ENCODE results near the gene NCOA1.

The NCOA1 gene

DNA sequence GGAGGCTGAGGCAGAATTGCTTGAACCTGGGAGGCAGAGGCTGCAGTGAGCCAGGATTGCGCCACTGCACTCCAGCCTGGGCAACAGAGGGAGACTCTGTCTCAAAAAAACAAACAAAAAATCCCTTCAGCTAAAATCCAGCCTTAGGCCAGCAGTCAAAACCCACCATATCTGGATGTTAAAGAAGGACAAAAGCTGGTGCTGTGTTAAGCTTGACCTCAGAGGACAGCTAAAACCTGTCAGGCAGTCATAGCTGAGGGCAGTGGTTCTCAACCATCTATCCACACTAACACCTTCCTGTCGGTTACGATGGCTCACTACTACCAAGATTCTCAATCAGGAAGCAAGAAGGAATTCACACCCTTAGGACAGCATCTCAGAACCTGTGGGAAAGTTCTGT, 292.6 kb downstream of the NCOA1 start:
- TF ChIP-seq, protein P1, sequence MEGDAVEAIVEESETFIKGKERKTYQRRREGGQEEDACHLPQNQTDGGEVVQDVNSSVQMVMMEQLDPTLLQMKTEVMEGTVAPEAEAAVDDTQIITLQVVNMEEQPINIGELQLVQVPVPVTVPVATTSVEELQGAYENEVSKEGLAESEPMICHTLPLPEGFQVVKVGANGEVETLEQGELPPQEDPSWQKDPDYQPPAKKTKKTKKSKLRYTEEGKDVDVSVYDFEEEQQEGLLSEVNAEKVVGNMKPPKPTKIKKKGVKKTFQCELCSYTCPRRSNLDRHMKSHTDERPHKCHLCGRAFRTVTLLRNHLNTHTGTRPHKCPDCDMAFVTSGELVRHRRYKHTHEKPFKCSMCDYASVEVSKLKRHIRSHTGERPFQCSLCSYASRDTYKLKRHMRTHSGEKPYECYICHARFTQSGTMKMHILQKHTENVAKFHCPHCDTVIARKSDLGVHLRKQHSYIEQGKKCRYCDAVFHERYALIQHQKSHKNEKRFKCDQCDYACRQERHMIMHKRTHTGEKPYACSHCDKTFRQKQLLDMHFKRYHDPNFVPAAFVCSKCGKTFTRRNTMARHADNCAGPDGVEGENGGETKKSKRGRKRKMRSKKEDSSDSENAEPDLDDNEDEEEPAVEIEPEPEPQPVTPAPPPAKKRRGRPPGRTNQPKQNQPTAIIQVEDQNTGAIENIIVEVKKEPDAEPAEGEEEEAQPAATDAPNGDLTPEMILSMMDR (IDR thresholded peaks at IDR 0.05; ENCODE audit: poor library complexity, severe bottlenecking) = no peak
- DNase-seq (ENCODE audit: low spot score) = no peak
- Histone ChIP-seq H3K27me3 (ENCODE audit: insufficient read depth, poor library complexity, severe bottlenecking) (no peaks in the 10 kb centered on the region), H3K27ac (ENCODE audit: poor library complexity, severe bottlenecking) (no peak overlapping the region), H3K4me1 (ENCODE audit: insufficient read depth, poor library complexity, severe bottlenecking) (no peaks in the 10 kb centered on the region), H3K36me3 (ENCODE audit: low read depth) (no peaks in the 10 kb centered on the region), H3K9me3 (ENCODE audit: severe bottlenecking) (no peaks in the 10 kb centered on the region), H3K4me3 (ENCODE audit: severe bottlenecking) (no peak overlapping the region)
- no peak for ATAC-seq (ENCODE audit: low read depth)

DNA sequence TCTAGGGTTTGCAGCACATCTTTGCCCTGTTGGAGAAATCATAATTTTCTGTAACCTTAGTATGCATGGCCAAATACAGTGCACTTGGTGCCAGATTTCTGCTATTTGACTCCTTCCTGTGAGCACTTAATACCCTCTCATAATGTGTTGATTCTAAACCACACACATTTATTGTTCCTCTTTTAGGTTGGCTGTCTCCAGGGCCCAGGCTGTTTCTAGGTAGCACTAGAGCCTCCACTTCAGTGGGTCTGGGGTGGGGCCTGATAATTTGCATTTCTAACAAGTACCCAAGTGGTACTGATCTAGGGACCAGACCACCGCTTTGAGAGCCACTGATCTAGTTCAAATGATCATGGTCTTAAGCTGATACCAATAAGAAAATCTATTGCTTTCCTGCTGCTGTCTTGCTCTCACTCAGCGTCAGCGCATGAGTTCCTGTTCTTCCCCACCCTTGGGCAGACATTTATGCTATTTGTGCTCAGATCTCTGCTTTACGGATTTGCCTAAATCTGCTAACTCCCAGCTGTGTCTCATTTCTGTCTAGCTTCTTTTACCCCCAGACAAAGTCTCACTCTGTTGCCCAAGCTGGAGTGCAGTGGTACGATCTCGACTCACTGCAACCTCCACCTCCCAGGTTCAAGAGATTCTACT, 294.7 kb downstream of the NCOA1 start:
- H3K4me1 ChIP-seq (ENCODE audit: insufficient read depth, poor library complexity, severe bottlenecking) = no peaks in the 10 kb centered on the region
- H3K4me3 ChIP-seq (ENCODE audit: severe bottlenecking) = no peak overlapping the region
- H3K27ac ChIP-seq (ENCODE audit: poor library complexity, severe bottlenecking) = no peak overlapping the region
- H3K36me3 ChIP-seq (ENCODE audit: low read depth) = no peaks in the 10 kb centered on the region
- DNase-seq (ENCODE audit: low spot score) (no peak), ATAC-seq (ENCODE audit: low read depth) (no peak)
- H3K27me3 ChIP-seq (ENCODE audit: insufficient read depth, poor library complexity, severe bottlenecking) = no peaks in the 10 kb centered on the region
- H3K9me3 ChIP-seq (ENCODE audit: severe bottlenecking) = no peaks in the 10 kb centered on the region
- TF ChIP-seq, protein P1 (IDR thresholded peaks at IDR 0.05; ENCODE audit: poor library complexity, severe bottlenecking) = no peak

DNA sequence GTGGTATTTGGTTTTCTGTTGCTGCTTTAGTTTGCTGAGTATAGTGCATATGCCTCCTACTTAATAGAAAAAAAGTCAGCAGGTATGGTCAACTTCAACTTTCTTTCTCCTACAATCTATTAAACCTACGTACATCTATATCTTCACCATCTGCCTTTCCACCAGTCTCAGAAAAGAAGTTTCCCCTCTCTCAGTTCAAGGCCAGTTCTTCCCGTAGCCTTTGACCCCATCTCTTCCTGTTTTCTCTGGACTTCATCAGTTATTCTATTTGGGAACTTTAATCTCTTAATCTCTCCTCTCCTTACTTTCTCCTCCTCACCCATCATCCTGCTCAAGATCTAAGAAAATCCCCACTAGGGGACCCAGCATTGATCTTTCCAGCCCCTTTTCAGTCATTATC, 296.5 kb downstream of the NCOA1 start:
- H3K27ac ChIP-seq (ENCODE audit: poor library complexity, severe bottlenecking) = no peak overlapping the region
- TF ChIP-seq, protein P1 (IDR thresholded peaks at IDR 0.05; ENCODE audit: poor library complexity, severe bottlenecking) = no peak
- H3K4me1 ChIP-seq (ENCODE audit: insufficient read depth, poor library complexity, severe bottlenecking) = peaks cover 5% of the 10 kb centered on the region
- DNase-seq (ENCODE audit: low spot score) = no peak
- no peak for ATAC-seq (ENCODE audit: low read depth)
- no peaks in the 10 kb centered on the region for H3K9me3 ChIP-seq (ENCODE audit: severe bottlenecking)
- H3K27me3 ChIP-seq (ENCODE audit: insufficient read depth, poor library complexity, severe bottlenecking) = no peaks in the 10 kb centered on the region
- no peak overlapping the region for H3K4me3 ChIP-seq (ENCODE audit: severe bottlenecking)
- no peaks in the 10 kb centered on the region for H3K36me3 ChIP-seq (ENCODE audit: low read depth)

DNA sequence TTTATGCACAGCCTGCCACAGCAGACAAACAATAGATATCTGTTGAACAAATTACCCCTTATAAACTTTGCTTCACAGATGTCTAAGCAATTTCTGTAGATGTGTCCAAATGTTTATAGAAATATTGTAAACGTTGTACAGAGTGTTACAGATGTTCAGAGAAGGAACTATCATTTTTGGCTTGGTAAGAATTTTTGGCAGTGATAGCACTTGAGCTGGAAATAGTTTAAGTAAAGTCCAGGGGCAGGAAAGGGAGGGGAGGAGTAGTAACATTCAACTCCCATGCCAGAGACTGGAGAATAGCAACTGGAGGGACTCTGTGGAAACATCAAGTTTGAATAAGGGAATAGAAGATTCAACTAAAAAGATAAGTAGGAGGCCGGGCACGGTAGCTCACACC, 297.8 kb downstream of the NCOA1 start:
- Histone ChIP-seq H3K36me3 (ENCODE audit: low read depth) (no peaks in the 10 kb centered on the region), H3K9me3 (ENCODE audit: severe bottlenecking) (no peaks in the 10 kb centered on the region), H3K4me1 (ENCODE audit: insufficient read depth, poor library complexity, severe bottlenecking) (peaks cover 5% of the 10 kb centered on the region), H3K4me3 (ENCODE audit: severe bottlenecking) (no peak overlapping the region), H3K27ac (ENCODE audit: poor library complexity, severe bottlenecking) (no peak overlapping the region), H3K27me3 (ENCODE audit: insufficient read depth, poor library complexity, severe bottlenecking) (no peaks in the 10 kb centered on the region)
- no peak for DNase-seq (ENCODE audit: low spot score)
- TF ChIP-seq, protein P1 (IDR thresholded peaks at IDR 0.05; ENCODE audit: poor library complexity, severe bottlenecking) = no peak
- no peak for ATAC-seq (ENCODE audit: low read depth)

DNA sequence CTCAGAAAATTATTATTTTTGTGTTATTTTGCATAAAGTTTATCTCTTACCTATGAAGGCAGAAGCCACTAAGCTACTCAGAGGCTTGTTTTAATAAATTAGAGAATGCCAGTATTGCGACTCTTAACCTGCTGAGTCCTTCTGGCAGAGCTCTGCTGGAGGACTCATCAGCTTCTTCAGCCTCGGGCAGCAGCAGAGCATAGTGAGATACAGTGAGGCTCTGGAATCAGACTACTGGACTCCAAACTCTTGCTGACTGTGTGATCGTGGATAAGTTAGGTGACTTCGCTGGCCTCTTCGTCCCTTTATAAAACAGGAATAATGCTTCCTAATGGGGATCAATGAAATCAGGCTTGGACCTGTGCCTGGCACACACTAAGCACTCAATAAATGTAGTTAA, 300.4 kb downstream of the NCOA1 start:
- Histone ChIP-seq H3K4me3 (ENCODE audit: severe bottlenecking) (no peak overlapping the region), H3K27ac (ENCODE audit: poor library complexity, severe bottlenecking) (no peak overlapping the region), H3K4me1 (ENCODE audit: insufficient read depth, poor library complexity, severe bottlenecking) (peaks cover 13% of the 10 kb centered on the region), H3K36me3 (ENCODE audit: low read depth) (peaks cover 26% of the 10 kb centered on the region), H3K27me3 (ENCODE audit: insufficient read depth, poor library complexity, severe bottlenecking) (no peaks in the 10 kb centered on the region), H3K9me3 (ENCODE audit: severe bottlenecking) (no peaks in the 10 kb centered on the region)
- no peak for ATAC-seq (ENCODE audit: low read depth)
- TF ChIP-seq, protein P1 (IDR thresholded peaks at IDR 0.05; ENCODE audit: poor library complexity, severe bottlenecking) = no peak
- DNase-seq (ENCODE audit: low spot score) = no peak

Measured in RWPE2 (cell line).